Renal cortical epithelial cell (primary cell): ENCODE data around the gene HOXA9. TPM values are rescaled to one million over a fixed set of nuclear protein-coding genes. Genes with fewer than 3 reads are reported as not detected.

Experiments used
- DNase-seq: peaks from one replicate; pipeline ENCODE4 v3.0.0-alpha.2; 2011; ENCODE audit warnings: low read depth
- total RNA-seq: library from RNA; depleted of rRNA; stranded (reverse); fragments of >200 nt; gene quantifications from 2 replicates; pipeline ENCODE4 v1.2.3, GENCODE V29; 2014

The HOXA9 gene
- total RNA-seq, 1 donor from 2014 or later, result 70.8 TPM

GRCh38 chr7:27164367-27165088 is 809 bp downstream of the HOXA9 start:
- DNase-seq, result no peak

- DNase-seq, result no peak
Measured at GRCh38 chr7:27164045-27164366, 1.3 kb downstream of the HOXA9 start.

- no peak for DNase-seq
Measured at GRCh38 chr7:27163288-27164044, 1.9 kb downstream of the HOXA9 start.

GRCh38 chr7:27162561-27163287 is 2.6 kb downstream of the HOXA9 start:
- no peak for DNase-seq

- no peak for DNase-seq
Measured at GRCh38 chr7:27161721-27162560, 3.4 kb downstream of the HOXA9 start.

- DNase-seq, result no peak
Measured at GRCh38 chr7:27161214-27161720, 4.1 kb downstream of the HOXA9 start.

GRCh38 chr7:27160546-27161213 is 4.7 kb downstream of the HOXA9 start:
- DNase-seq, result peak; percentile 66

- no peak for DNase-seq
Measured at GRCh38 chr7:27160145-27160545, 5.2 kb downstream of the HOXA9 start.

- no peak for DNase-seq
Measured at GRCh38 chr7:27159266-27160144, 5.8 kb downstream of the HOXA9 start.

GRCh38 chr7:27158436-27159265 is 6.7 kb downstream of the HOXA9 start:
- no peak for DNase-seq

GRCh38 chr7:27157702-27158431 is 7.5 kb downstream of the HOXA9 start:
- no peak for DNase-seq

- no peak for DNase-seq
Measured at GRCh38 chr7:27156916-27157701, 8.2 kb downstream of the HOXA9 start.

- no peak for DNase-seq
Measured at GRCh38 chr7:27156508-27156898, 8.8 kb downstream of the HOXA9 start, which contains the start of gene HOXA7. Gene HOXA7, minus strand, starts transcription at chr7:27156675. Its CDS starts 130 bp downstream, at chr7:27156545.

- DNase-seq, result no peak
Measured at GRCh38 chr7:27155816-27156507, 9.4 kb downstream of the HOXA9 start.

GRCh38 chr7:27154901-27155815 is 10.2 kb downstream of the HOXA9 start:
- peak; percentile 64 for DNase-seq

- no peak for DNase-seq
Measured at GRCh38 chr7:27154369-27154768, 11.0 kb downstream of the HOXA9 start.
